Adrenal gland (tissue), 5 donors: ENCODE results near the gene PRH2.

Experiments used
- POLR2A ChIP-seq, 2 donors: fragments of 450-650 bp; IDR thresholded peaks; one replicate each; pipeline ENCODE4 v1.6.1; 2017; ENCODE audit warnings: antibody characterized with exemption in 2 of 2, mild to moderate bottlenecking in 2 of 2, moderate library complexity in 1 of 2
- TF ChIP-seq, protein P1 (sequence below), 6 experiments: fragments of 450-650 bp in 4 of 6; fragments of 200-600 bp in 2 of 6; sonication (generic) in 1 of 6; IDR thresholded peaks; 1 replicate in 5 of 6; 2 replicates in 1 of 6; pipeline versions ENCODE4 v1.5.1 to v1.8.0; 2016 to 2021; ENCODE audit warnings: antibody characterized with exemption in 6 of 6, mild to moderate bottlenecking in 2 of 6, moderate library complexity in 1 of 6
- donor health status: DM: no; HTN: no; CAD: no.

DNA sequence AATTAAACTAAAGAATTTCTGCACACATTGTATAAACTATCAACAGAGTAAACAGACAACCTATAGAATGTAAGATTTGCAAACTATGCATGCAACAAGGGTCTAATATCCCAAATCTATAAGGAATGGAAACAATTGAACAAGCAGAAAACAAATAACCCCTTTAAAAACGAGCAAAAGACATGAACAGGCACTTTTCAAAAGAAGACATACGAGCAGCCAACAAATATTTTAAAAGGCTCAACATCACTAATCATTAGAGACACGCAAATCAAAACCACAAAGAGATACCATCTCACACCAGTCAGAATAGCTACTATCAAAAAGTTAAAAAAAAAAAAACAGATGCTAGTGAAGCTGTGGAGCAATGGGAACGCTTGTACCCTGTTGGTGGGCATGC lies 24.4 kb upstream of the PRH2 start:
- TF ChIP-seq, protein P1, sequence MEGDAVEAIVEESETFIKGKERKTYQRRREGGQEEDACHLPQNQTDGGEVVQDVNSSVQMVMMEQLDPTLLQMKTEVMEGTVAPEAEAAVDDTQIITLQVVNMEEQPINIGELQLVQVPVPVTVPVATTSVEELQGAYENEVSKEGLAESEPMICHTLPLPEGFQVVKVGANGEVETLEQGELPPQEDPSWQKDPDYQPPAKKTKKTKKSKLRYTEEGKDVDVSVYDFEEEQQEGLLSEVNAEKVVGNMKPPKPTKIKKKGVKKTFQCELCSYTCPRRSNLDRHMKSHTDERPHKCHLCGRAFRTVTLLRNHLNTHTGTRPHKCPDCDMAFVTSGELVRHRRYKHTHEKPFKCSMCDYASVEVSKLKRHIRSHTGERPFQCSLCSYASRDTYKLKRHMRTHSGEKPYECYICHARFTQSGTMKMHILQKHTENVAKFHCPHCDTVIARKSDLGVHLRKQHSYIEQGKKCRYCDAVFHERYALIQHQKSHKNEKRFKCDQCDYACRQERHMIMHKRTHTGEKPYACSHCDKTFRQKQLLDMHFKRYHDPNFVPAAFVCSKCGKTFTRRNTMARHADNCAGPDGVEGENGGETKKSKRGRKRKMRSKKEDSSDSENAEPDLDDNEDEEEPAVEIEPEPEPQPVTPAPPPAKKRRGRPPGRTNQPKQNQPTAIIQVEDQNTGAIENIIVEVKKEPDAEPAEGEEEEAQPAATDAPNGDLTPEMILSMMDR (IDR thresholded peaks at IDR 0.05) = no peak
- TF ChIP-seq POLR2A (IDR thresholded peaks at IDR 0.05) = no peak
